Activated CD4-positive, alpha-beta T cell treated with anti-CD3 and anti-CD28 coated beads, Interleukin-2, amount 50 U/mL, for 1 hour (primary cell): ENCODE results near the gene PLOD2.

ENCODE experiments used
- DNase-seq: peaks from one replicate; pipeline ENCODE4 v3.0.0-alpha.2; 2020

The PLOD2 gene

DNA sequence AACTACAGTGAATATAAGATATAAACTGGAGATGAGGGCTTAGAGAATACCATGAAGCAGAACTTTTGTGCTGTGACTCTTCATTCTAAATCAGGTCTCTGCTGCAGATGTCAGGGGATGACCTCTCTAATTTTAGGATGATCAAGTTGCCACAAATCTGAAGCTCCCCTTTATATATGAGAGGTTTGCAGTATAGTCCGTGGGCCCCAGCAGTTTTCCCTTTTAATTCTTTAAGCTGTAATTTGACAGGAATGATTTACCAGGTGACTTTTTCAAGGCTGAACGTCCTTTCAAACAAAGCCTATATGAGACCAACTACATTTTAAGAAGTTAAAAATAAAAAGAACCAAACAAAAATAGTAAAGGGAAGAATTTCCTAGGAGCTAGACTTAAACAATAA, 4.9 kb upstream of the PLOD2 start:
- DNase-seq = no peak

DNA sequence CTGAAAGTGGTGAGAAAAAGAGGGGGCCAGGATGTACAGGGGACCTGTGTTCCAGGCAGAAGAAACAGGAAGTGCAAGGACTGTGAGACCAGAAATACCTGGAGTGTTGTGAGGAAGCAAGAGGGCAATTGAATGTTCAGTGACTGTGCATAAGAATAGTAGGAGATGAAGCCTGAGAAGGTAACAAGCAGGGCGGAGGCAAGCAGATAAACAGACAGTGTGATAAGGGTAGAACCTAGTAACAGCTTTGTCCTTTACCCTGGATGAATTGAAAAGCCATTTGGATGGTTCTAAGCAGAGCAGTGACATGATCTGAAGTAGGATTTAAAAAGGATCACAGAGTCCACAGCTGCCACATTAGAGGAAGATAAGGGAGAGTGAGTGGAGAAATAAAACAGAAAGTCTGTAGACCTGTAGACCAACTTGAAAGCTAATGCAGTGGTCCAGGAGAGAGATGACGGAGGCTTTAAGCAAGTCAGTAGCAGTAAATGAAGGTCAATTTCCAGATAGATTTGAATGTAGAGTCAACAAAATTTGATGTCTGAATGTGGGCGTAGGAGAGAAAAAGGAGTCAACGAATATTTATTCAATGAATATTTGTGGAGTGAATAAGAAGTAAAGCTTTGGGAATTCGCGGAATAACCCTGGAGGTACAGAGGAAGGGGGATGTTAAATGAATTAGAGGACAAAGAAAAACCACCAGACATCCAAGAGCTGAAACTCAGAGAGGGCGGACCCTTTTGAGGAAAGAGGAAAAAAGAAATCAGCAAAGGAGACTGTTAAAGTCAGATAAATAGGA, 4.2 kb upstream of the PLOD2 start:
- DNase-seq = no peak

DNA sequence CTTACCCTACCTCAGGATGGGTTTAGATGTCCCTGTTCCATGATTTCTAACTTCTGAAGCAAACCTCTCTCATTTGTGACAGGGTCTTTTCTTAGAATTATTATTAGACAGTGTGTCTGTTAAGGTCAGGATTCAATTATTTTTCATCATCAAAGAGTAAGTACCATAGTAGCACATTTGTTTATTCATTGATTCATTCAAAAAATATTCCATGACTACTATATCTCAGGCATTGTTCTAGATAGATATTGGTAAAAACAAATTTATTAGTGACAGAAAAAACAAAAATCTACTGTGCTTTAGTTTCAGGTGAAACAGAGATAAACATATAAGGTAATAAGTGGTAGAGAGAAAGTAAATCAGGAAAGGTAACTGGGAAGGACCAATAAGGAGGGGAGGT, 3.5 kb upstream of the PLOD2 start:
- DNase-seq = no peak

GRCh38 chr3:146164071-146164470, 3.1 kb upstream of the PLOD2 start:
- DNase-seq = no peak

GRCh38 chr3:146163584-146163983, 2.6 kb upstream of the PLOD2 start:
- no peak for DNase-seq

DNA sequence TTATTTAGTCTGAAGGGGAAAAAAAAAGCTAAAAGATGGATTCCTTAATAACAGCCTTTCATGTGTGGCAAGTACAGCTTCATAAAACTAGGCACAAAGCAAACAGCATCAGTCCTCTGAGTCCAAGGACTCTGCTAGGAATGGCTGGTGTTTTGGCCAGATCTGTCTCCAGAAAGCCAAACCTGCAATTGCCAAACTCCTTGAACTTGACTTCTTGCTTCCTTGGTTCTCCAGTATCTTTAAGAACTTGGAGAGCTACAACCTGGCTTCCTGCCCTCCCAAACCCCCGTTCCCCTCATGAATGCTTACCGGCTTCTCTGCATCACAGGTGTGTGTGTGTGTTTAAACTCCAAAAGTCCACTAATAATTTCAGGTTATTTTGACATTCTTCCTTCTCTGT, 1.6 kb upstream of the PLOD2 start:
- DNase-seq = no peak

- DNase-seq = no peak
Observed at GRCh38 chr3:146161663-146162002, 649 bp upstream of the PLOD2 start.

DNA sequence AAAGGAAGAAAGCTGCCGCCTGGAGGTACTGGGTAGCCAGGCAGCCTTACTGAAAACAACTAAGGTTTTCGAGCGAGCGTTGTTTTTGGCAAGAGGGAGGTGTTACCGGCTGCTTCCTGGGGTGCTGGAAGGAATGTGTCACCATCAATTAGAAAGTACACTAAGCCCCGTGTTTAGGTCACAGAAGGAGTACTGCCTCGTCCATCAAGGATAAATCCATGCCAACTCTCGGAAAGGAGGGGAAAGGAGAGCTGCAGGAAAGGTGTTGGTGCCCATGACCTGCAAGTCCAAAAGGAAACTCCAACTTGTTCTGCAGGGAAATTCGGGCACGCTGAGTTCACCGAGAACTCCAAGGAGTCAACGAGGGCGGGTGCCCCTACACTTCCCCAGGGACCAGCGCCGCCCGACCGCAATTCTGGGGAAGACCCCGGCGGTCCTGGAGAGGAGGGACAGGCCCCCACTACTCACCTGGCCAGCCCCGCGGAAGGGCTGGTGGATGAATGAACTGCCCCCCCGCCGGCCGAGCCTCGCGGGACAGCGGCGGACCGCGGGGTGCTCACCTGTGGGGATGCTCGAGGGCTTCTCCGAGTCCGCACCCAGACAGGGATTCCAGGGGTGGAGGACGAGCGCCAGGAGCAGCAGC, 542 bp downstream of the PLOD2 start:
- no peak for DNase-seq

GRCh38 chr3:146159616-146160320, 1.2 kb downstream of the PLOD2 start:
- DNase-seq = no peak

DNA sequence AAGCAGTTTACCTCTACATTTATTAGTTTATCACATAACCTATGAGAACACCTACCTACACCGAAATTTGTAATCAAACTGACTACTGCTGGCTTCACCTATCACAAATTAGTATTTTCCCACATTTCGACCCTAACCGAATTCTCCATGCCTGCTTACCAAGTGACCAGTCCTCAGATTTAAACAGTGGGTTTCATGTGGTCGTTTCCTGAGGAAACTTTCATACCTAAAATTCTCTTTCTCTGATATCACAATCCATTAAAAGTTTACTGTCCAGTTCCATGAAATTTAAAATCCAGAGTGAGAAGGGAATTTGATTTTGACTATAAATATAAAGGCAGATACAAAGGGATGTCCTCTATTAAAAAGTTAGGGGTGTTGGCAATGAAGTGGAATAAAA, 1.9 kb downstream of the PLOD2 start:
- DNase-seq = no peak

DNA sequence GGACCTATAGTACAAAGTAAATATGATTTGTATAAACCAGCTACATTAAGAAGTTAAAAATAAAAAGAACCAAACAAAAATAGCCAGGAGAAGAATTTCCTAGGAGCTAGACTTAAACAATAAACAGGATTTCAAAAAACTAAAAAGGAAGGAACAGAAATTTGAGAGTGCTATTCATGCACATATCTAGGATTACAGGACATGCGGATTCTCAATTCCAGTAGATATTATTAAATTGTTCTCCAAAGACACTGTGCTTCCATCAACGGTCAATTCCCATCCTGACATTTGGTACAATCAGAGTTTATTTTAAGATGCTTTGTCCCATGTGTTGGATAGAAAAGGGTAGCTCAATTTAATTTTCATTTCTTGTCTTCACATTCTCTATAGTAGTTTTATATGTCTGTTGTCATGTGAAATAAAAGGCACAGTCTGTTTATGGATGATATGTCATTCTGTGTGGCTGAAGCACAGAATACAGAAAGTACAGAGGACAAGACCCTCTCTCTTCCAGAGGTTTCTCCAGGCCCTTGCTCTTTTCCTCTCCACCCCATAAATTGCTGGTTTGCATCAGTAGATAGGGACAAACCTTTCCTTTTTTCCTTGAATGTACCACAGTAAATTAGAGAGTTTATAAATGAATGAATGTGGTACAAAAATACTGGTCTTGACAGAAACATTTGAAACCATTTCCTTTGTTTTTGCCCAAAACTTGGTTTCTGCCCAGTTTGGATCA, 3.5 kb downstream of the PLOD2 start:
- DNase-seq = no peak

GRCh38 chr3:146156666-146157314, 4.2 kb downstream of the PLOD2 start:
- DNase-seq = no peak

- no peak for DNase-seq
Observed at GRCh38 chr3:146156095-146156494, 4.9 kb downstream of the PLOD2 start.

DNA sequence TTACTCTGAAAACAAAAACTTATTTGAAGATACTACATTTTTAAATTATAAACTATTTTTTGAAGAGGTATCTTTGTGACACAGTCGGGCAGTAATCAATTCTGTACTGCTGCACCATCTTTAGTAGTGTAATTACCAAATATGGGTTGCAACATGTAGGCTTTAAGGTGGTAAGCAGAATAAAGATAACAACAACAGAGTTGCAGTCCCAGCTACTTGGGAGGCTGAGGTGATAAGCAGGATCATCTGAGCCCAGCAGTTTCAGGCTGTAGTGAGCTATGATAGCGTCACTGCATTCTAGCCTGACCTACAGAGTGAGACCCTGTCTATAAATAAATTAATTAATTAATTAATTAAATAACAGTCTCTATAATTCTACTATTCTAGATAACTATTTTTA, 6.0 kb downstream of the PLOD2 start:
- DNase-seq = no peak

DNA sequence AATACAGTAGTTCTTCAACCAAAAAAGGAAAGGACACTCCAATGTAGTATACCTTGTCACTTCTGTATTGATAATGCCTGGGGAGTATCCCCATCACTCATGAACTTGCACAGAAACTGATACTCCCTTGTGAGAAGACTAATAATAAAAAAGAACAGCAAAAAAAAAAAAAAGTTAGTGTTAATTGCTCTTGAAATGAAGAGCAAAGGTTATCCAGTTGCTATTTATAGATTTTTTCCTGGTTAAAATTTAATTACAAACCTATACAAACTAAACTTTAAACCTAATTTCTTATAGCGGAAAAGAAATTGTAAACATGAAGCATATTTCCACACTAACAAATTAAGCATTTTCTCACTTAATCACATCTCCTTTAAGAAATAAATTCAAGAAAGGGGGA, 6.7 kb downstream of the PLOD2 start:
- DNase-seq = no peak

DNA sequence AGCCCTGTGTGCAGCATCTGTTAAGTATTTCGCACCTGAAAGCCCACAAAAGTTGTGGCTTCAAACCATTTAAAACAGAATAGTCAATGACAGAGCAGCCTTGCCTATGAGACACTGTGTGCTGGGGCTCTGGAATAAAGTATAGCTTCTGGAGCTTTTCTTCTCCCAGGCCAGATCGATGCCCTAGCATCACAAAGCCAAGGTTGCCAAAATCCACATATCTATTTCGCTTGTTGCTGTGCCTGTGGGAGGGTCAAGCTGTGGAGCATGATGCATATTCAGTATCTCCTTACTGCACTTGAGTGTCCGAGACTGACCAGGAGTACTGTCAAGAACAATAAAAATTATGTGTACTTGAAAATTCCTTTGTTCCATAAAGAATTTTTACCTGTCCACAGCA, 7.6 kb downstream of the PLOD2 start:
- DNase-seq = no peak

- no peak for DNase-seq
Observed at GRCh38 chr3:146152834-146153233, 8.2 kb downstream of the PLOD2 start.

DNA sequence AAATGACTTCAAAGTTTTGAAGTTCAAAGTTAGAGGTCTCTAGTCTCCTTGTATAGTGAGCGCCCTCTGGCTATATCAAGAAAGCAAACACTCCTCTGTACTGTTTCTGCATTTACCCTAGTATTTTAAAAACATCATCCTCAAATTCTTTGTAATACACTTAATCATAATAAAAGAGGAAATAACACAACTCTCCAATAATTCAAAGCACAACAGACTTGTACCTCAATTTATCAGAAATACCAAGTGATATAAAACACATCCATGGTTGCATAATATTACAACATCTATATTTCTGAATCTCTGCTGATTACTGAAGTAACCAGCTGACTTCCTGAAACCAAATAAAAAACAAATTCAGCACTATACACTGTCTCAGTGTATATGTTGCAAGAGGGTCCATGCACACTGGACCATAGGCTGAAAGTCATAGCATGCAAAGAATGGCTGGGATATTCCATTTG, 12.5 kb downstream of the PLOD2 start:
- DNase-seq = no peak

DNA sequence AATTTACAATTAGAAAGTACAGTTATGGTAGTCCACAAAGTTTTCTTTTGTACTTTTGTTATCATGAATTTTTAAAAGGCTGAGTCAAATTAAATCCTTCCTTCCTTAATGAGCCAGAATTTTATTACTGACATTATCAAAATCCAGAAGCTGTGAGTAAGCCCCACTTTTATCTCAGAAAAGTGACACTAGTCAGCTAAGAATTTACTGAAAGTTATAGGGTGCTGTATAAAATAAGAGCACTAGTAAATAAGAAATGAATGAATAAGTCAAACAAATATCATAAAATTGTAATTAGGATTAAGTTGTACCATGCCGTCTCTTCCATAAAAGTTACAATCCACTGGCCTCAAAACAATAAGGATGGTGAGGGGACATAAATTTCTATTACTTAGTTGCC, 15.3 kb downstream of the PLOD2 start:
- no peak for DNase-seq

DNA sequence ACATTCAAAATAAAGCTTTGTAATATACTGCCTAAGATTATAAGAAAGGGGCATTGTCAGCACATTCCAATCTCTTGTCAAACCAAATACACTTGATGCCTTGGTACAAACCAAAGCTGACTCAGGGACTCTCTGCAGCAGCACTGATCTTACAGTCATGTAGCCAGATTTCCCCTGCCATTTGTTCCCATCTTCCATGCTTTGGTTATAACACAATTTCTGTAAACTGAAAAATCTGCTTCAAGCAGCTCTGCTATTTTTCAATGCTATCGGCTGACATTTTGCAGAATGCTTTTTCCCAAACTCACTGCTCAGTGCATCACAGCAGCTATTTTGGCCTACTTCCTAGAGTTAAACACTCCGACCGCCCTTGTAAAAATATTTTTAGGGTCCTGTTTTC, 18.2 kb downstream of the PLOD2 start:
- DNase-seq = no peak

DNA sequence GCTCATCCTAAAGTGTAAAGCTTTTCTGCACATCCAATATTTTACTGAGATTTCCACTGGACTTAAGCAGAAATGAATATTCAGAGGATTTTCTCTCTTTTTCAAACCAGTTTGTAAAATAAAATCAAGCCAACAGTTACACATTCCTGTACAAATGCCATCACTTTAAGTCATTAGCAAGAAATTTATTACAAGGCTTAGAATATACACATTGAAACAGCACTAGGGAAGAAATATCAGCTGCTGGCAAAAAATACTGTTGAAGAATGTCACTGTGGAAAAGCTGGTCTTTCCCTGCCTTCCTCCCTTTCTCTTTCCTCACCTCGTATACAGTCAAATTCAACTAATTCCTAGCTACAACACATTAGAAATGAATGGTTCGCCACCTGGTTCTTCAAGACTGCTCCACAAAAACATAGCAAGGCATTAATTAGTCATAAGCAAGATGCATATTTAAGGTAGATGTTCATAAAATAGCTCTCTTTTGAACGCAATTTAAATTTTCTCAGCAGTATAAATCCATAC, 21.3 kb downstream of the PLOD2 start:
- no peak for DNase-seq

GRCh38 chr3:146138902-146139301, 22.1 kb downstream of the PLOD2 start:
- DNase-seq = no peak

- DNase-seq = no peak
Observed at GRCh38 chr3:146136647-146137046, 24.3 kb downstream of the PLOD2 start.
